ENCODE results near the gene FBXL5. TPM values are rescaled to one million over a fixed set of nuclear protein-coding genes. Genes with fewer than 3 reads are reported as not detected.

The FBXL5 gene
- total and polyA plus RNA-seq, 2 donors (not counting 3 experiments of a cell fraction or from before 2014, with no cell fraction given), result 42.2 to 60.2 TPM

GRCh38 chr4:15703439-15703838 lies 48.3 kb upstream of the FBXL5 start:
- Histone ChIP-seq H4K20me1 (replicated peaks; ENCODE audit: control insufficient read depth, extremely low read depth, insufficient read depth, low read length) (no peaks in the 10 kb centered on the region), H3K4me3 (replicated peaks in 1 of 3; ENCODE audit: insufficient read depth in 1 of 3, low read depth in 1 of 3, low read length in 3 of 3) (peak overlapping the region in 2 of 3 experiments; percentile 48 to 58), H3K4me1 (ENCODE audit: control insufficient read depth, extremely low read depth, insufficient read depth, low read length) (peaks cover 5% of the 10 kb centered on the region), H3K9me3 (replicated peaks; ENCODE audit: control insufficient read depth, insufficient read depth, low read length) (no peaks in the 10 kb centered on the region), H2AFZ (ENCODE audit: low read depth, low read length) (peak overlapping the region; percentile 97), H3K27ac (ENCODE audit: insufficient read depth, low read depth, low read length) (no peak overlapping the region), H3K9me1 (replicated peaks; ENCODE audit: control insufficient read depth, extremely low read depth, insufficient read depth, low read length) (no peaks in the 10 kb centered on the region), H3K9ac (replicated peaks; ENCODE audit: extremely low read depth, insufficient read depth, low read length) (no peak overlapping the region), H3K4me2 (ENCODE audit: insufficient read depth, low read length) (no peak overlapping the region), H3K79me2 (ENCODE audit: control insufficient read depth, insufficient read depth, low read length) (no peaks in the 10 kb centered on the region), H3K27me3 (ENCODE audit: control insufficient read depth in 2 of 2, insufficient read depth in 2 of 2, low read length in 2 of 2) (no peaks in the 10 kb centered on the region), H3K36me3 (ENCODE audit: control insufficient read depth in 2 of 2, extremely low read depth in 1 of 2, insufficient read depth in 2 of 2, low read length in 2 of 2) (no peaks in the 10 kb centered on the region)
- intact Hi-C loops (cut with micrococcal nuclease), result no loop called here
- POLR2A ChIA-PET, result no interaction called here
- BruUV-seq (replicated peaks), result no TSS peak
- dilution Hi-C loops (cut with MboI; ENCODE audit: extremely low pct_ligation_motif_present, low sequenced_read_pairs), result no loop called here
- DNase-seq (ENCODE audit: low read depth, low spot score) (no peak), FAIRE-seq (no peak)
- CTCF ChIA-PET, result interaction anchor here (1.3 kb wide), 1 partner anchor 21 kb away, joined by 3 read pairs; no protein-coding TSS in a partner anchor
- TF ChIP-seq JUN (IDR thresholded peaks at IDR 0.05; ENCODE audit: borderline replicate concordance, insufficient read depth, insufficient read length, low read depth), result no peak
- TF ChIP-seq FOS (IDR thresholded peaks at IDR 0.05; ENCODE audit: borderline replicate concordance, insufficient read depth, low read length), result no peak
- no peak for TF ChIP-seq POLR2AphosphoS5 (IDR thresholded peaks at IDR 0.05; ENCODE audit: insufficient read depth, low read depth, low read length)
- no peak for TF ChIP-seq POLR2A (IDR thresholded peaks at IDR 0.05; ENCODE audit: low read depth, low read length)
- no peak for TF ChIP-seq EZH2 (IDR thresholded peaks at IDR 0.05; ENCODE audit: borderline replicate concordance, low read depth, low read length, severe bottlenecking)
- TF ChIP-seq CTCF (IDR thresholded peaks at IDR 0.05; ENCODE audit: extremely low read depth in 1 of 2, insufficient read depth in 1 of 2, low read depth in 1 of 2, low read length in 2 of 2), result no peak
- no peak for TF ChIP-seq GATA2 (IDR thresholded peaks at IDR 0.05; ENCODE audit: insufficient read depth, insufficient read length, low read depth, low read length)
- no peak for TF ChIP-seq MYC (IDR thresholded peaks at IDR 0.05; ENCODE audit: low read depth, low read length)
- TF ChIP-seq, protein P1, sequence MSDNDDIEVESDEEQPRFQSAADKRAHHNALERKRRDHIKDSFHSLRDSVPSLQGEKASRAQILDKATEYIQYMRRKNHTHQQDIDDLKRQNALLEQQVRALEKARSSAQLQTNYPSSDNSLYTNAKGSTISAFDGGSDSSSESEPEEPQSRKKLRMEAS (IDR thresholded peaks at IDR 0.05; ENCODE audit: insufficient read depth, insufficient read length), result no peak
